ENCODE data around the gene ABHD15. TPM values are rescaled to one million over a fixed set of nuclear protein-coding genes. Genes with fewer than 3 reads are reported as not detected.

ABHD15 gene
- total RNA-seq, 1 donor from 2014 or later: 11.6 TPM

DNA sequence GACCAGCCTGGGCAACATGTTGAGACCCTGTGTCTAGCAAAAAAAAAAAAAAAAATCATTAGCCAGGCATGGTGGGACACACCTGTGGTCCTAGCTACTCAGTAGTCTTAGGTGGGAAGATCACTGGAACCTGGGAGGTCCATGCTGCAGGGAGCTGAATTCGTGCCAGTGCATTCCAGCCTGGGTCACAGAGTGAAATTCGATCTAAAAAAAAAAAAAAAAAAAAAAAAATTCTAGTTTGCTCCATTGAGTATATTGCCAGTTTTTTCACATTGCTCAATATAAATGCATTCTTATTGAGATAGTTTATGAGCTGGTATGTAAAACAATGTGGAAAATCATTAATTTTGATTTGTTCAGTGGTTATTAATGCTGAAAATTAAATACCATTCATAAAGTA is 52.0 kb downstream of the ABHD15 start:
- peaks cover 17% of the 10 kb centered on the region for H3K36me3 Mint-ChIP-seq
- no peak overlapping the region for H3K4me3 Mint-ChIP-seq
- TF ChIP-seq, protein P1, sequence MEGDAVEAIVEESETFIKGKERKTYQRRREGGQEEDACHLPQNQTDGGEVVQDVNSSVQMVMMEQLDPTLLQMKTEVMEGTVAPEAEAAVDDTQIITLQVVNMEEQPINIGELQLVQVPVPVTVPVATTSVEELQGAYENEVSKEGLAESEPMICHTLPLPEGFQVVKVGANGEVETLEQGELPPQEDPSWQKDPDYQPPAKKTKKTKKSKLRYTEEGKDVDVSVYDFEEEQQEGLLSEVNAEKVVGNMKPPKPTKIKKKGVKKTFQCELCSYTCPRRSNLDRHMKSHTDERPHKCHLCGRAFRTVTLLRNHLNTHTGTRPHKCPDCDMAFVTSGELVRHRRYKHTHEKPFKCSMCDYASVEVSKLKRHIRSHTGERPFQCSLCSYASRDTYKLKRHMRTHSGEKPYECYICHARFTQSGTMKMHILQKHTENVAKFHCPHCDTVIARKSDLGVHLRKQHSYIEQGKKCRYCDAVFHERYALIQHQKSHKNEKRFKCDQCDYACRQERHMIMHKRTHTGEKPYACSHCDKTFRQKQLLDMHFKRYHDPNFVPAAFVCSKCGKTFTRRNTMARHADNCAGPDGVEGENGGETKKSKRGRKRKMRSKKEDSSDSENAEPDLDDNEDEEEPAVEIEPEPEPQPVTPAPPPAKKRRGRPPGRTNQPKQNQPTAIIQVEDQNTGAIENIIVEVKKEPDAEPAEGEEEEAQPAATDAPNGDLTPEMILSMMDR (conservative IDR thresholded peaks at IDR 0.05): no peak
- DNase-seq (ENCODE audit: extremely low spot score, unreplicated experiment): no peak
- no peaks in the 10 kb centered on the region for H3K9me3 Mint-ChIP-seq
- H3K27ac Mint-ChIP-seq: no peak overlapping the region
- no peaks in the 10 kb centered on the region for H3K27me3 Mint-ChIP-seq
- no peaks in the 10 kb centered on the region for H3K4me1 Mint-ChIP-seq (ENCODE audit: unreplicated experiment)

DNA sequence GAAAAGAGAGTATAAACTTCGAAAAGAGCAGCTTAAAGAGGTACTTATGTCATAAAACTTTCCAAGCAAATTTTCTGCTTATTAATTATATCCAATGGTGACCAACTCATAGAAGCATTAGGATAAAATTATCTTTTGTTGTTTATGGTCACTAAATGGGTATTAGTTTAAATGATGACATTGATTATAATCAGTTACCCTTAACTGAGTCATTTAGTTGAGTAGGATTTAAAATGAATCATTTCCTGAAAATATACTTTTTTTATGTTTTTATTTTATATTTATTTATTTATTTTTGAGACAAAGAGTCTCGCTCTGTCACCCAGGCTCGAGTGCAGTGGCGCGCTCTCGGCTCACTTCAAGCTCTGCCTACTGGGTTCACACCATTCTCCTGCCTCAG is 55.9 kb downstream of the ABHD15 start:
- Mint-ChIP-seq H3K9me3 (no peaks in the 10 kb centered on the region), H3K27ac (no peak overlapping the region), H3K4me1 (ENCODE audit: unreplicated experiment) (no peaks in the 10 kb centered on the region), H3K27me3 (no peaks in the 10 kb centered on the region), H3K4me3 (no peak overlapping the region), H3K36me3 (peaks cover 7% of the 10 kb centered on the region)
- TF ChIP-seq, protein P1 (conservative IDR thresholded peaks at IDR 0.05): no peak
- no peak for DNase-seq (ENCODE audit: extremely low spot score, unreplicated experiment)

Other genes with a start within 250 kb of the ABHD15 start
- gene TAOK1, start 176.7 kb downstream of the ABHD15 start, total RNA-seq (ENCODE audit: low replicate concordance): 55.3 and 63.5 TPM in 2 replicates
- 38.9 and 50.3 TPM in 2 replicates for gene TP53I13, start 1.7 kb upstream of the ABHD15 start, total RNA-seq (ENCODE audit: low replicate concordance)
- 44.0 and 66.7 TPM in 2 replicates for gene GIT1, start 22.6 kb upstream of the ABHD15 start, total RNA-seq (ENCODE audit: low replicate concordance)
- gene ANKRD13B, start 26.1 kb upstream of the ABHD15 start, total RNA-seq (ENCODE audit: low replicate concordance): 21.0 and 50.5 TPM in 2 replicates
- 2.0 and 6.8 TPM in 2 replicates for gene CORO6, start 55.9 kb upstream of the ABHD15 start, total RNA-seq (ENCODE audit: low replicate concordance)

Measured in type B pancreatic cell (in vitro differentiated cells).